DMS153 treated with DMSO at 0.1 percent for 48 hours (cell line): ENCODE measurements around the gene DENND1B.

Source experiments
- DNase-seq: peaks from one replicate; lab custom pipeline; 2025; ENCODE audit not compliant: unreplicated experiment; lab: John Stamatoyannopoulos, UW

Gene DENND1B, protein sequence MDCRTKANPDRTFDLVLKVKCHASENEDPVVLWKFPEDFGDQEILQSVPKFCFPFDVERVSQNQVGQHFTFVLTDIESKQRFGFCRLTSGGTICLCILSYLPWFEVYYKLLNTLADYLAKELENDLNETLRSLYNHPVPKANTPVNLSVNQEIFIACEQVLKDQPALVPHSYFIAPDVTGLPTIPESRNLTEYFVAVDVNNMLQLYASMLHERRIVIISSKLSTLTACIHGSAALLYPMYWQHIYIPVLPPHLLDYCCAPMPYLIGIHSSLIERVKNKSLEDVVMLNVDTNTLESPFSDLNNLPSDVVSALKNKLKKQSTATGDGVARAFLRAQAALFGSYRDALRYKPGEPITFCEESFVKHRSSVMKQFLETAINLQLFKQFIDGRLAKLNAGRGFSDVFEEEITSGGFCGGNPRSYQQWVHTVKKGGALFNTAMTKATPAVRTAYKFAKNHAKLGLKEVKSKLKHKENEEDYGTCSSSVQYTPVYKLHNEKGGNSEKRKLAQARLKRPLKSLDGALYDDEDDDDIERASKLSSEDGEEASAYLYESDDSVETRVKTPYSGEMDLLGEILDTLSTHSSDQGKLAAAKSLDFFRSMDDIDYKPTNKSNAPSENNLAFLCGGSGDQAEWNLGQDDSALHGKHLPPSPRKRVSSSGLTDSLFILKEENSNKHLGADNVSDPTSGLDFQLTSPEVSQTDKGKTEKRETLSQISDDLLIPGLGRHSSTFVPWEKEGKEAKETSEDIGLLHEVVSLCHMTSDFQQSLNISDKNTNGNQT

DNA sequence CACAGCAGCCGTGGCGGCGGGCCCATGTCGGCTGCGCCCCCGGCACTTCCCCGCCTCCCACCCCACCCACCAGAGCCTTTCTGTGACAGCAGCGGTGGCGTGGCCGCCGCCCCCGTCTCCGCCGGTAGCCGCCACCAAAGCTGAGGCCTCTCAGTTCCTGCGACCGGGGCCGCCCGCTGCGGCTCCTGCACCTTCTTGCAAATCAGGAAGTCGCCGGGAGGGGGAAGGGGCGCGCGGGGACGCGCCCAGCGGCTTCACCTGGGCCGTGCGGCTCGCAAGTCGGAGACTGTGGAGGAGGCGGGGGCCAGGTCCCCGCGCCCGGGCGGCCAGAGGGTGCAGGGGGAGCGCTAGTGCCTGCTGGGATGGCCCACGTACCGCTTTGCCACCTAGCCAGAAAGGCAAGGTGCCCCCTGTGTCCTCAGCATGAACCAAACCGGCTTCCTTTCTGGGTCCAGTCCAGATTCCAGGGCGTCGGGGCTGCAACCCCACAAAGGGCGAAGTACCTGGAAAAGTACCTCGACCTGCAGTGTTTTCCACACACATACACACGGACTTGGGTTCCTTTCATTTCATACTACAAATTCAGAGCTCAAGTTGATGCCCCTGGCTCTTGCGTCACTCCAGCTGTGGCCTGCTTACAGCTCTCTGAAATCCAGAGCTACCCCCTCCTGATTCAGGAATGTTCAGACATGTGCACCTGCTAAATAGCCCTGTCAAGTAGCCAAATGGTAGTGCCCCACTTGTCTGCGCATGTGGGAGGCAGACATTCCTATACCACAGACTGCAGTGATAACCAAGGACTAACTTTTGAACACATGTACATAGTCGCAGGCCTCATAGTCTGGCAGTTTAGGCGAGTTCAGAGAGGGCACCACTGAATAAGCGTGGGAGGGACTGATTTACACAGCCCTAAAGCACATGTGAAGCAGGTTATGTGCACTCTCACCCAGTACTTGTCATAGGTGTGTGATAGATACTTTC lies at the start of gene DENND1B:
Gene DENND1B, minus strand, starts transcription at position 199 of the 981 bp plus-strand sequence. CDS start 325 bp downstream, outside the sequence.
- DNase-seq: no peak

DNA sequence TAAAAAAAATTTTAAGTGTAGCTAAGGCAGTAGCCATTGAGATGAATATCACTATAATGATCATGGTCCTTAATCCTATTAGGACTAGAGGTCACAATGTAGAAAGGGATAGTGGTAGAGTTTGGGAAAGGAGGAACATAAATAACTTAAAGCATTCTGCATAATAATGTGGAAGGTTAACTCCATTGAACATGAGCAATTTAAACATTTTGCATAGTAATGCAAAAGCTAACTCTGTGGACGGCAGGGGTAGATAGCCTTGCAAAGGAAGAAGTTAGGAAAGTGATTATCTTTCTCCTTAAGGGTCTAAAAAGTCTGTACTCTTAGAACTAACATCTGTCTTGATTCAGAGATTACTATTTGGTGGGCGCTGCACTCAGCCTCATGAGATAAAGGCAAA lies 39.0 kb upstream of the DENND1B start:
- DNase-seq: no peak

DNA sequence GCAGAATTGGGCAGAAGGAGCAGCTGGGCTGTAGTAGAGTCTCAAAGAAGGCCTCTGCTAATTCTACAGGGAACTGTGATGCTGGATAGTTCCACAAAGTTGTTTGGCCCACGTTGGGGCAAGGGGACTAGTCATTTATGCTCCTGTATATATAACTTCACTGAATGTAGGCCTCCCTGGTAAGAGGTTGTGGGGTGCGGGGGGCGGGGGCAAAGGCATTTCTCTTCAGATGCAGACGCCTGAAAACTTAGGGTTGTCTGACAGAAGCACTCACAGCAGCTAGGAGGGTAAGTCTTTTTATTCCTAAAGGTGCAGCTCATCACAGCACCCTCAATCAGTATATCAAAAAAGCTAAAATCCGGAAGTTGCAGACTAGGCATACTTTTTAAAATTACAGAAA lies 38.5 kb upstream of the DENND1B start:
- no peak for DNase-seq

DNA sequence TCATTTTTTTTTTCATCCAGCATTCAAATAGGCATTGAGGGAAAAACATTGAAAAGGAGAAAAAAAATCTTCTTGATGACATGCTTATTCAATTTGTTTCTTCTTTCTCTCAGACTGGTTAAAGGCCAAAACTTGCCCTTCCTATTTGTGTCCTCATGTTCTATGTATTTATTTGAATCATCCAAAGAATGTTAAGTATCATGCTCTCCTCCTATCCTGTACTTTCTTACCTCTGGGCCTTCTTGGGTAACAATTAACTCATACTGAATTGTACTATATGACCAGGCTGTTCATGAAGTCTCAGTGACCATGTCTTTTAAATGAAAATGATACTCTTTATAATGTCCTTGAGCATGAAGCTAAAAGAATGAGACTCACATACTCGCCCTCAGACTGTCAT lies 36.5 kb upstream of the DENND1B start:
- DNase-seq: no peak

DNA sequence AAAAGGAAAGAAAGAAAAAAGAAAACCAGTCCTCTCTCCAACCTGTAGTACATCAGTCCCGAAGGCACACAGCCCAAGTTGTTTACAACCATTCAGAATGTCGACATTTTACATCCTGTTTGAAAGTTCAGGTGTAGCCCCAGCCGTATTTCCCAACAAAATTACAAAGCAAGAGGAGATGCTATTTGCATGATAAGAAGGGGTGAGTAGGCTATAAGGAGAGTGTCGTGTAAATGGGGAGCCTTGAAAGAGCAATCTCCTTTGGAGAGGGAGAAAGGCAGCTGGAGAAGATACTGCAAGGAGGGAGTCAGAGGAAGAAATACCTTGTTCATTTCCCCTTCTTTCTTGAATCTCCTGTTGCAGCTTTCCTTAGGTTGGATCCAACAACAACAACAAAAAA lies 35.5 kb upstream of the DENND1B start:
- no peak for DNase-seq

DNA sequence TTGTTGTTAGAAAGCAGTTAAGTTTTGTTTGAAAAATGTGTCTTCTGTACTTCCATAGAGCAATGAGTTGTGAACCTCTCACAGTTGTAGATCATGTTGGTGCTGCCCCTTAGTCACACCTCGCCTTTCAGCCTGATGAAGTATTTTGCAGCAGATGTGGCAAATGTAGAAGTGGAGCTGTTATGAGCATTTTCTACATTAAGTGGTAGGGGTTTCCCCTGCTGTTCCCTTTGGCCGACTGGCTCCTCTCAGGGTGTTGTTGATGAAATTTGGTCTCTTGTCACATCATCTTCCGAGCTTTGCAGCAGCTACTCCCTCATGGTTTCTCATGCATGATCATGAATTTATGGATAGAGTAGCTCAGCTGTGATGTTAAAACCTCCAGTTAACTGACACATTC lies 33.6 kb upstream of the DENND1B start:
- DNase-seq: no peak

DNA sequence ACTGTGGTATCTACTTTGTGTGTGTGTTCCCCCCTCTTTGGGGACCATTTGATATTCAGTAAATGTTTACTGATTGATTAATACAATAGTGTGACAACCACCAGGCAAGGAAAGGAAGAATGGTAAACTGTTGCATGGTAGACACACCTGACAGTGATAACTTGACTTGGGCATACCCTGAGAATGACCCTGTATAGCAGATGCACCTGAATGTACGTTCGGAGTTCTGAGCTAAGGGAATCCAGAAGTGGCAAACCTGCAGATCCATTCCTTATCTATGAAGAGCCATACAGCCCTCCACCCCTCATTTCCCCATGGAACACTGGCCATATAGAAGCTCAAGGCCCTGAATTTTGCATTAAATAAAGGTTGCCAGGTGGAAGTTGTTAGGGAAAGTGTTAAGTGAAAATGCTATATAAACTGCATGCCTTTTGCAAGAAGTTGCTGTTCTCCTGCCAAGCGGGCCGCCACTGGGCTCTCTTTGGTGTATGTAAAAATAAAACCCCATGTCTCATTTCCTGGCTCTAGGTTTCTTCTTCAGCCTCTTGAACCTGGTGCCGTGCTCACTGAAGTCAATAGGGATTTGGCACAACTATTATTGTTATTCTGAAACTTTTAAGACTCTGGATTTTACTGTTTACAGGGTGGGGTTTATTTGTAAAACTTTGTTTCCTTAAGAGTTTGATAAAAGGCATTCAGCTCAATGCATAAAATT lies 32.6 kb upstream of the DENND1B start:
- DNase-seq: no peak

DNA sequence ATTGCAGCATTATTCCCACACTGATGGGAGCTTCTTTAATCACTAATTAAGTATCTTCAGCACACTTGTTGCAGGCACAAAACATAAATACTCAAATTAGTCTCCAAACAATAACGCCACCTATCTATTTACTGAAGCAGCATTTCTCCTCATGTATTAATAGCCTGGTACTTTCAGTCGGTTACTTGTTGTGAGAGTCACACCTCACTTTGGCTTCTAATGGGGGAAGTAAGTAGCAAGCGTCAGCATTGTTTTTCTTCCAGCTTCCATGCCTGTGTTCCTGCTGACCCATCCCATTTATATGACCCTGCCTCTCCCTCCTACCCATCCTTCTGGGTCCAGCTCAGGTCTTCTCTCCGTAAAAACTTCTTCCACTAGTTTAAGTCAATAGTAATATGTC lies 31.9 kb upstream of the DENND1B start:
- no peak for DNase-seq

DNA sequence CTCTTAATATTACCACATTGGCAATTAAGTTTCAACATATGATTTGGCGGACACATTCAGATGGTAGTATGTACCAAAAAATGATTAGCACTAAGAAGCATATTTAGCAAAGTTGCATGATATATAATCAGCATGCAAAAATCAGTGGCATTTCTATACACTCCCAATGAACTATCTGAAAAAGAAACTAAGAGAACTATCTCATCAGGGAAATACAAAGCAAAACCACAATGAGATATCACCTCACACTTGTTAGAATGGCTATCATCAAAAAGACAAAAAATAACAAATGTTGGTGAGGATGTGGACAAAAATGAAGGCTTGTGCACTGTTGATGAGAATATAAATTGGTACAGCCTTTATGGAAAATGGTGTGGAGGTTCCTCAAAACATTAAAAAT lies 31.4 kb upstream of the DENND1B start:
- no peak for DNase-seq

DNA sequence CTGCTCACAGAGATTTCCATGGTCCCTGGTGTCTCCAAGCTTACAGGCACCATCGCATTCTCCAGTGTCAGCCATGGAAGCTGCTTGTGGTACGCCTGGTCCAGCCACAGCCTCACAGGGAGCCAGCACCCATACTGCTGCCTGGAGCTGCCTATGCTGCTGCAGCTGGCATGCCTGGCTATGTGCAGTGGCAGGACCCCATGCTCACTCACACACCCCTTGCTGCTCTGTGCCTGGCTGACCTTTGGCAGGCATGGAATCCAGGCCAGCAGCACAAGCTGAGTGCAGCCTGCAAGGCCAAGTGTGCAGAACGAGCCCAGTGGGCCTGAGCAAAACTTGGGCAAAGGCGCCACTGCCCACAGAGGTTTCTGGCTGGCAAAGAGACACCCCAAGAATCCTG lies 26.4 kb upstream of the DENND1B start:
- no peak for DNase-seq

DNA sequence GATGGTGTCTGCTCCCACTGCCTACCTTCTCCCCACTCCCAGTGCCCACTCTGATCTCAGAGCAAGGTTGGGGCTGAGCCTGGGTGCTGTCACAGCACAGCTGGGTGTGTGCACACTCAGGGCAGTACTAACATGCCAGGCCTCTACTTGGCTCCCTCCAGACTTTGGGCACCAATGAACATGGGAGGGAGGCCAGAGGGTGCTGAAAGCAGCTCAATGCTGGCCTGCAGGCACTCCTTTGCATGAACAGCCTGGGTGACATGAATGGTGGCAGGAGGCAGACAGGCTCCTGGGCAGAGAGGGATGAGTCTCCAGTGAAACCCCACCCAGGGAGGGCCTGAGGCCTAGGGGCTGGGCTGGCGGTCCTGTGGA lies 25.8 kb upstream of the DENND1B start:
- no peak for DNase-seq

DNA sequence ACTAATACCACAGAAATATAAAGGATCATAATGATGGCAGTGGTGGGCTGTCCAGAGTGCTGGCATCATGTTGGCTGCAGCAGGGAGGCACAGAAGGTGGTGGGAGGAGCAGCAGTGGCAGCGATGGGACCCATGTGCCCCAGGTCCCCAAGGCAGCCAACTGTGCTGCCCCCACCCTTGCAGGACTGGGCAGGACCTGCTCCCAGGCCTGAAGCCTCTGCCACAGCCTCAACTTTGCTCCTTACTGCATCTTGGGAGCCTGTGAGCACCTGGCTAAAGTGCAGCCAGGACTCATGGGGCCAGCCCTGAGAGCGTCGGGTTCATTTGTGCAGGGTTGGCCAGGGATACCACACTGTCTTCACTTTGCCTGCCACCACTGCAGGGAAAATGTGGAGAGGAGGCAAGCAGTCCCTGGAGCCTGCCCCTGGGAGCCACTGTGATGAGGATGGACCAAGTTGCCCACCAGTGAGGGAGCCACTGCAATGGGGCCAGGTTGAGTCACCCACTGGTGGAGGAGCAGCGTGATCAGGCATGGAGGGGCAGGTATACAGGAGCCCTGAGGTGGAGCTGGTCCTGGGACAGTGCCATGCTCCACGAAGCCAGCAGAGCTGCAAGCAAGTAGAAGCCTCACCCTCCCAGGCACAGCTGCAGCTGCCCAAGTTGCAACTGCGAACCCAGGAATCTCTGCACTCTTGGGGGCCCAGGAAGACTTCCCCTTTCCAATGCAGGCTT lies 25.3 kb upstream of the DENND1B start:
- no peak for DNase-seq

DNA sequence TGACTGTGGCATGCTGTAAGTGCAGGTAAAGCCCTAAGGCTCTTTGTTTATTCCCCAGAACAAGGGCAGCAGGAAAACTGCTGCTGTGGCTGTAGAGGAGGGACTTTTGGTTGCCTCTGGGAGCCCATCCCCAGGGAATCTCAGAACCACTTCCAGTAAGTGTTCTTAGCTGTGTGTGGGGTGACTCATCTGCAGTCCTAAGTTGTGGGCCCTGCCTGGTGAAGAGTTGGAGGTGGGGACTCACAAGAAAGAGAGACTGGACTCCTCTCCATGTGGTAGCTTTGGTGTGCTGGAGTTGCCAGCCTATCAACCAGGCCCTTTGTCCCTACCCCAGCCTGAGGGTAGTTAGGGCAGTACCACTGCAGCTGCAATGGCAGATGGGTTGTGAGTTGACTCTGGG lies 24.0 kb upstream of the DENND1B start:
- no peak for DNase-seq

DNA sequence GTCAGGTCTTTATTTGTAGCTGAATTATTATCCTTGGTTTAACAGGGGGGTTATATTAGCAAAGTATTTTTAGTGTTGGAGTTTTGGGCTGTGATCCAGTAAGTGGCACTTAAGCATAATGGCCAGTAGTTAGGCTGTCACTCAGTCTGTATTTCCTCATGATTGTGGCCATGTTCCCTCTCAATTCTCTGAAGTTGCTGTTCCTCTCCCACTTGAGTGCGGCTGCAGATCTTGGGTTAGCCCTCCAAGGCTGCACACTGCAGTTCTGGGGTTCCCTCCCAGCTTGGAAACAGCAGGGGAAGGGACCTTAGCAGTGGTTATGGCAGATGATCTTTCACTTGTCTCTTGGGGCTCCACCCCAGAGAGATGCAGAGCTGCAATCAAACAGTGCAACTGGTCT lies 23.2 kb upstream of the DENND1B start:
- DNase-seq: no peak

DNA sequence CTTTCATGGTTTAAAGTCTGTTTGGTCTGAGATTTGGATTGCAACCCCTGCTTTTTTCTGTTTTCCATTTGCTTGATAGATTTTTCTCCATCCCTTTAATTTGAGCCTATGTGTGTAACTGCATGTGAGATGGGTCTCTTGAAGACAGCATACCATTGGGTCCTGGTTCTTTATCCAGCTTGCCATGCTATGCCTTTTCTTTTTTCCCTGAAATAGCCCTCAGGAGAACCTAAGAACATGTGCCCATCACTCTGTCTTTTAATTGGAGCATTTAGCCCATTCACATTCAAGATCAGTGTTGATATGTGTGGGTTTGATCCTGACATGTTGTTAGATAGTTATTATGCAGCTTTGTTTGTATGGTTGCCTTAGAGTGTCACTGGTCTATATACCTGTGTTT lies 21.7 kb upstream of the DENND1B start:
- DNase-seq: no peak

DNA sequence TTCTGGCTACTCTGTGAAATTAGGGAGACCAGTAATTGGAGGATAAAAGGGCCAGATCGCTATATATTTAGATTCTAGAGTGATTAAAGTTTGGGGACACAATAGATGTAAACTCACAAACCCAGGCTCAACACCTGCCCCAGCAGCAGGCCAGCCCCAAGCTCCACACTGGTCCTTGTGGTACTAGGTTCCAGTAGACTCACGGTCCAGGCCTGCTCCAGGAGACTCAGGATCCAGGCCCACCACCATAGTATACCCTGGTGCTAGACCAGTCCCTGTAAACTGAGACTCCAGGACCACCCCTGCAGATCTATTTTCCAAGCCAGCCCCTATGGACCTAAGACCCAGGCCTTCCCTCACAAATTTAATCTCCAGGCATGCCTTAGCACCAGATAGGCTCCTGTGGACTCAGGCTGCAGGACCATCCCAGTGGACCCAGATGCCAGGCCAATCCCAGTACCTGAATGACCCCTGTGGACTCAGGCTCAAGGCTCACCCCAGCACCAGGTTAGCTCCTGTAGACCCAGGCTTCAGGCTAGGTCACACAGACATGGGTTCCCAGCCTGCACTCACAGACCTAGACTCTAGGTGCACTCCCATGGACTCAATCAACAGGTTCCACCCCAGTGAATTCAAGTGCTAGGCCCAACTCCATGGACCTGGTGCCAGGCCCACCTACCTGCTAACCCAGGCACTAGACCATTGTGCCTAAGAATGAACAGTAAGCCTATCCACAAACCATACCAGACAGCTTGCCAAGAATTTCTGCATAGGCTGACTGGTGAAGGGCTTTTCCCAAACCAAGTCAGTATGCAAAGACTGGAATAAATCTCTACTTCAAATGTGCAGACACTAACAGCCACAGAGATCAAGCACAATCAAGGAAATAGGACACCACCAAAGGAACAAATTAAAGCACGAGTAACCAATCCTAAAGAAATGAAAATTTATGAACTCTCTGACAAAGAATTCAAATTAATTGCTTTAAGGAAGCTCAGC lies 13.8 kb upstream of the DENND1B start:
- DNase-seq: no peak

DNA sequence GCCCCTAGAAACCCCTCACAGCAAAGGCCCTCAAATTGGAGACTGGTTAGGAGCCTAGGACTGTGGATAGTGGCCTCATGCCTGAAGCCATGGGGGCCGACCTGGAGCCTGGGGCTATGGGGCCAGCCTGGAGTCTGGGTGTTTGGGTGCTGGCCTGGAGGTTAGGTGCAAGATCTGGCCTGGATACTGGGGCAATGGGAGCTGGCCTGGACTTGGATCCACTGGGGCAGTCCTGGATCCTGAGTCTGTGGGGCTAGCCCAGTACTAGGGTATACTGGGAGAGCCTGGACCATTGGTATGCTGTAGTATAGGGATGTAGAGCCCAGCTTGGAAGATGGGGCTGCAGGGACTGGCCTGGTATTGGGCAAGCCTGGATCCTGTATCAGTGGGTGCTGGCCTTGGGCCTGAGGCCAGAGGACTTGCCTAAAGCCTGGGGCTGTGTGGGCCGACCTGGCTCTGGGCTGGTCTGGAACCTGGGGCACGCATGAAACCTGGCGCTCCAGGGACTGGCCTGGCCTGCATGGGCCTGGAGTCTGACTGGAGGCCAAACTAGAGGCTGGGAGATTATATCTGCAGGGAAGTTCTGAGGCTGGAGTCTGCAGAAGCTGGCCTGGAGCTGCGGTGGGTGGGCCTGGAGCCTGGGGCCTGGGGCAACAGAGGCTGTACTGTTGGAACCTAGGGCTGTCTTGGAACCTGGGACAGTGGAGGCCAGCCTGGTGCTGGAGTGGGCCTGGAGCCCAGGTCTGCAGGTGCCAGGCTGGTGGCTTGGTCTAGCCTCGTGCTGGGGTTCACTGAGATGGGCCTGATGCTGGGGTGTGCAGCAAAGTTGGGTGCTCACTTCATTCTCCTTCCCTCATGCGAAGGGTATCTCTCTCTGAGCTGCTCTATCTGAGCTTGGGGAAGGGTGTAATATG lies 12.6 kb upstream of the DENND1B start:
- no peak for DNase-seq

DNA sequence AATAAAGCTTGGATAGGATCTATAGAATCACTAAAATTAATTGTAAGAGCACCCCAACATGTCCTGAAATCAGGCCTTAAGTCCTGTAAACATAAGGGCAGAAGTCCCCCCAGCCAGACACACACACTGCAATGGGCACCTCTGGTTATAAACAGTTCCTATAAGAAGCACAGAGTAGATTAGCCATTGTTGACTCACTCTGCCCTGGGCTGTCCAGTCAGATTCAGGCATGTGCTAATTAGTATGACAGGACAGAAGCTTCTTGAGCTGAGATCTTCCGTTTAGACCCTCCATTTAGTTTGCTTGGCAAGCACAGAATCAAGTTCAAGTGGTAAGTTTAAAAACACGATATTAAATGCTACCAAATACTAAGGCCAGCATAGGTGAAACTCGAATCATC lies 11.8 kb upstream of the DENND1B start:
- no peak for DNase-seq
